Measurements from ENCODE around the gene TLR7.

GRCh38 chrX:12920990-12921389, 54.1 kb downstream of the TLR7 start:
- no peak for TF ChIP-seq POLR2AphosphoS5 (IDR thresholded peaks at IDR 0.05)
- TF ChIP-seq CTCF (IDR thresholded peaks at IDR 0.05) = no peak
- no peak for TF ChIP-seq POLR2A (IDR thresholded peaks at IDR 0.05)
